MM.1S (cell line): ENCODE measurements around the gene OSBPL2.

Experiments
- DNase-seq: peaks from one replicate; pipeline ENCODE4 v3.0.0-alpha.2; 2015
- H2AFZ ChIP-seq: fragments of 300-600 bp; sonication (generic); 2 replicates; pipeline ENCODE4 v1.6.0; 2016; ENCODE audit warnings: antibody characterized with exemption, low read length
- H3F3A ChIP-seq: fragments of 300-600 bp; sonication (generic); 2 replicates; pipeline ENCODE4 v1.6.1; 2016; ENCODE audit warnings: mild to moderate bottlenecking, antibody characterized with exemption, low read length, moderate library complexity, mixed read lengths; ENCODE audit not compliant: insufficient read depth
- H3K27ac ChIP-seq: fragments of 300-600 bp; sonication (generic); 2 replicates; pipeline ENCODE4 v1.5.1; 2016; ENCODE audit warnings: mild to moderate bottlenecking, low read length
- H3K27me3 ChIP-seq: fragments of 300-600 bp; sonication (generic); replicated peaks from 2 replicates; pipeline ENCODE4 v1.6.0; 2016; ENCODE audit warnings: low read length; ENCODE audit not compliant: insufficient read depth
- H3K36me3 ChIP-seq: fragments of 300-600 bp; sonication (generic); replicated peaks from 2 replicates; pipeline ENCODE4 v1.6.1; 2016; ENCODE audit warnings: mild to moderate bottlenecking, low read length, mixed read lengths; ENCODE audit not compliant: insufficient read depth
- H3K4me1 ChIP-seq: fragments of 300-600 bp; sonication (generic); 2 replicates; pipeline ENCODE4 v1.6.1; 2016; ENCODE audit warnings: low read length, mixed read lengths
- H3K4me2 ChIP-seq: fragments of 300-600 bp; sonication (generic); 2 replicates; pipeline ENCODE4 v1.6.0; 2016; ENCODE audit warnings: low read depth, low read length
- H3K4me3 ChIP-seq: fragments of 300-600 bp; sonication (generic); 2 replicates; pipeline ENCODE4 v1.5.1; 2016; ENCODE audit warnings: low read length, mixed read lengths
- H3K79me2 ChIP-seq: fragments of 300-600 bp; sonication (generic); 2 replicates; pipeline ENCODE4 v1.6.1; 2016; ENCODE audit warnings: mixed run types, low read length, mixed read lengths
- H3K9ac ChIP-seq: fragments of 300-600 bp; sonication (generic); 2 replicates; pipeline ENCODE4 v1.6.1; 2016; ENCODE audit warnings: low read length, mixed read lengths
- H3K9me2 ChIP-seq: fragments of 300-600 bp; sonication (generic); replicated peaks from 2 replicates; pipeline ENCODE4 v1.6.1; 2016; ENCODE audit warnings: mild to moderate bottlenecking, low read length, mixed read lengths; ENCODE audit not compliant: insufficient read depth
- H3K9me3 ChIP-seq: fragments of 300-600 bp; sonication (generic); replicated peaks from 2 replicates; pipeline ENCODE4 v1.6.1; 2016; ENCODE audit warnings: mild to moderate bottlenecking, low read length, mixed read lengths; ENCODE audit not compliant: insufficient read depth
- H4K20me1 ChIP-seq: fragments of 300-600 bp; sonication (generic); 2 replicates; pipeline ENCODE4 v1.6.1; 2016; ENCODE audit warnings: mild to moderate bottlenecking, low read length, moderate library complexity, mixed read lengths; ENCODE audit not compliant: insufficient read depth
- EZH2 ChIP-seq: fragments of 300-600 bp; sonication (generic); optimal IDR thresholded peaks from 2 replicates; pipeline ENCODE3; 2017; ENCODE audit warnings: low read depth, mild to moderate bottlenecking, antibody characterized with exemption, low read length, mixed read lengths
- EZH2phosphoT487 ChIP-seq: fragments of 300-600 bp; sonication (generic); IDR thresholded peaks from 2 replicates; pipeline ENCODE4 v1.6.1; 2018; ENCODE audit warnings: antibody characterized with exemption, low read length
- TF ChIP-seq, protein P1 (sequence below): fragments of 300-600 bp; sonication (generic); IDR thresholded peaks from 2 replicates; pipeline ENCODE4 v1.5.1; 2016; ENCODE audit warnings: antibody characterized with exemption, low read length, mixed read lengths

Gene OSBPL2

DNA sequence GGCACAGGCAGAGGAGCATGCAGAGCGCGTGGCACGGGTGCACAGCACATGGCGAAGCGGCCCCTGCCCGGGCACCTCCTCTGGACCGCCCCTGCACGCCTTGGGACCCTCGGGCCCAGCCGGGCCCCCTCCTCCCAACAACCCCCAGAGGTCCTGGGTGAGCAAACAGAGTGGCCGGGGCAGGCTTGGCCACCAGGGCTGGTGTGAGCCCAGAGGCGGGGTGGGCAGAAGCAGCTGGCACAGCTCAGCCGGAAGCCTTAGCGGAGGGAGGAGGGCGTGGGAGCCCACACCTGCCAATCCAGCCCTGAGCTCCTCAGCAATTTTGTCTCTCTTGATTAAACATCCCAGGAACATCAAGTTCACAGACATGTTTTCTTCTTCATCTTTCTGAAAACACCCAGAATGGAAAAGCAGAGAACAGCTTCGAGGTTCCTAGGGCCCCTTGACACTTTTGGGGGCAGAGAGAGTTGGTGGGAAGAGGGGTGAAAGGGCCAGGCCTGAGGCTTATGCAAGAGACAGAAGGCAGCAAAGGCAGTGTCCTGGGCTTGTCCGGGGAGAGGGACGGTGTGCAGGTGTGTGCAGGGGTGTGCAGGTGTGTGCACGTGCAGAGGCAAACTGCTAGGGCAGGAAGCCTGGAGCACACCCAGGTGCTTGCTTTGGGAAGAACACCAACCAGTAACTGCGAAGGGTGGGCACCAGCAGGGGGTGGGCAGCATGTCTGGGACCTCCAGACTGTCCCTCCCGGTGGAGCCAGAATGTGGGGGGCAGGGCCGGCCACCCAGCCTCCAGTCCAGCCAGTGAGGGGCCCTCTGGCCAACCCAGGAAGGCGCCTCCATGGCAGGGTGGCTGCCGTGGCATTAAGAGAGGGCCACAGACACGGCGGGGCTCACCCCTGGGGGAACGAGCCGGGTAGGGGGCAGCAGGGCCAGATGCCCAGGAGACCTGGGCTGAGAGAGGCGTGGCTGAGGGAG is 23.0 kb upstream of the OSBPL2 start:
- no peak overlapping the region for H3K27ac ChIP-seq

DNA sequence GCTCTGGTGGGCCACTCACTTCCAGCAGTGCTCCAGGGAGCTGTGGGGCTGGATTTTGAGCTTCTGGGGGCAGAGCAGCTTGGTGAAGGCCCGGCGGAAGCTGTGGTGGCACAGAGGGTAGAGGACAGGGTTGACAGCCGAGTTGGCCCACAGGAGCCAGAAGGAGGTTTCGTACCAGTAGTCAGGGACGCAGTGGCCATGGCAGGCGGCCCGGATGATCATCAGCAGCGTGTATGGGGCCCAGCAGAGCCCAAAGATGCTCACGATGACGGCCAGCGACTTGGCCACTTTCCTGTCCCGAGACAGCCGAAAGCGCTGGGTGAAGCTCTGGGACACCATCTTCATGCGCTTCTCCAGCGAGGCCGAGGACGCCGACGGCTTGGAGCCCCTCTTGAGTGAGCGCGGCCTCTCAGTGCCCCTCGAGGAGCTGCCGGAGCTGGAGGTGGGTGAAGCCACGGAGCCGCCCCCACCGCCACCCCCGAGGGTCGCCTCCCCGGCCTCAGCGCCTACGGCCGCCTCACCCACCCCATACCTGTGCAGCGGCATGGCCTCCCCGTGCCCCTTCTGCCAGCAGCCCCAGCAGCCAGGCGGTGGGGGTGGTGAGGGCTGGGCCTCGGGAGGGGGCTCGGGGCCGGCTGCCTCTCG is 22.2 kb upstream of the OSBPL2 start:
- no peaks in the 10 kb centered on the region for H3K79me2 ChIP-seq
- H3K27me3 ChIP-seq = peaks cover 82% of the 10 kb centered on the region
- H3K9me3 ChIP-seq = no peaks in the 10 kb centered on the region
- H2AFZ ChIP-seq = no peak overlapping the region
- no peaks in the 10 kb centered on the region for H3K4me1 ChIP-seq
- H3K27ac ChIP-seq = no peak overlapping the region
- no peaks in the 10 kb centered on the region for H3K9me2 ChIP-seq
- TF ChIP-seq EZH2 (no peak), EZH2phosphoT487 (no peak)
- no peak overlapping the region for H3K4me2 ChIP-seq
- no peak for DNase-seq
- H3K36me3 ChIP-seq = no peaks in the 10 kb centered on the region
- 0 out of 2 replicates have a peak, but pooled peaks cover 3% of the 10 kb centered on the region for H4K20me1 ChIP-seq
- no peaks in the 10 kb centered on the region for H3F3A ChIP-seq
- H3K4me3 ChIP-seq = no peak overlapping the region
- H3K9ac ChIP-seq = no peak overlapping the region

More for the DNA sequence above, 23.0 kb upstream of the OSBPL2 start:
- peaks cover 82% of the 10 kb centered on the region for H3K27me3 ChIP-seq
- H3F3A ChIP-seq = no peaks in the 10 kb centered on the region
- no peaks in the 10 kb centered on the region for H3K36me3 ChIP-seq
- no peak overlapping the region for H3K9ac ChIP-seq
- no peaks in the 10 kb centered on the region for H3K9me3 ChIP-seq
- H3K4me1 ChIP-seq = no peaks in the 10 kb centered on the region
- 0 out of 2 replicates have a peak, but pooled peaks cover 3% of the 10 kb centered on the region for H4K20me1 ChIP-seq
- no peaks in the 10 kb centered on the region for H3K9me2 ChIP-seq
- no peak overlapping the region for H3K4me3 ChIP-seq
- no peak for TF ChIP-seq EZH2
- H3K4me2 ChIP-seq = no peak overlapping the region
- no peaks in the 10 kb centered on the region for H3K79me2 ChIP-seq
- DNase-seq = no peak
- H2AFZ ChIP-seq = no peak overlapping the region

DNA sequence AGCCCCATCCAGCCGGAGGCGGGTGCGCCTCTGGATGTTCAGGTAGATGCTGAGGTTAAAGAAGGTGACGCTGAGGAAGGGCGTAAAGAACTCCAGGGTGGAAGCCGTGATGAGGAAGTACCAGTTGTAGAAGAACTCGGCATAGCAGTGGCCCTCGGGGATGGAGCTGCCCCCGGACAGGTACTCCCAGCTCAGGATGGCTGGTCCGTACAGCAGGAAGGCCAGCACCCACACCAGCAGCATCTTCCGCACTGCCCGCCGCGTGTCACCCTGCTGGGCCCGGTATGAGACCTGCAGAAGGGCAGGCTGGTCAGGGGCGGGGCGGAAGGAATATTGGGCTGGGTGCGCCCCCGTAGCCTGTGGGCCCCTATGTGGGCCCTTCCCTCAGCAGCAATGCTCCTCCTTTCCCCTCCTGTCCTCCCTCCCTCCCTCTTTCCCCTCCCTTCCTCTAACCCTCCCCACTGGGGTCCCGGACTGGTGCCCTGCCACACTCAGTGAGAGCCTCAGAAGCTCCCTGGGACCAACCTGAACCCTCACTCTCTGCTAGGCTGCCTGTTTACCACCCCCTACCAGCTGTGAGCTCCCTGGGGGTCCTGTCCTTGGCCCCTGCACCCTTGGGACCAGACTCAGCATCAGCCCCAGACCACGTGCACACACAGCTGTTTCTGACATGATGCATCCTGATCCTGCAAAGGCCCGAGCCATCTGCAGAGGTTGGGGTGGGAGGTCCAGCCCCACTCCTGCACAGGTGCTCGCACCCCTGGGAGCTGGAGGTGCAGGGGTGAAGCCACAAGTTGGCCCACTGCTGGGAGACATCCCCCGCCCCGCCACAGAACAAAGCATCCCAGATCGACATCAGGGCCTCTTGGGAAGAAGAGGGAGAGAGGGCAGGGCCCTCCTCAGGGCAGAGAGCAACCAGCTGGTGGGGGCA is 21.4 kb upstream of the OSBPL2 start:
- no peak overlapping the region for H3K4me3 ChIP-seq
- no peak overlapping the region for H3K9ac ChIP-seq
- H3K9me3 ChIP-seq = no peaks in the 10 kb centered on the region
- H3K9me2 ChIP-seq = no peaks in the 10 kb centered on the region
- H4K20me1 ChIP-seq = 0 out of 2 replicates have a peak, but pooled peaks cover 3% of the 10 kb centered on the region
- no peak overlapping the region for H2AFZ ChIP-seq
- H3K36me3 ChIP-seq = no peaks in the 10 kb centered on the region
- no peak overlapping the region for H3K27ac ChIP-seq
- no peak for TF ChIP-seq EZH2phosphoT487
- TF ChIP-seq, protein P1, sequence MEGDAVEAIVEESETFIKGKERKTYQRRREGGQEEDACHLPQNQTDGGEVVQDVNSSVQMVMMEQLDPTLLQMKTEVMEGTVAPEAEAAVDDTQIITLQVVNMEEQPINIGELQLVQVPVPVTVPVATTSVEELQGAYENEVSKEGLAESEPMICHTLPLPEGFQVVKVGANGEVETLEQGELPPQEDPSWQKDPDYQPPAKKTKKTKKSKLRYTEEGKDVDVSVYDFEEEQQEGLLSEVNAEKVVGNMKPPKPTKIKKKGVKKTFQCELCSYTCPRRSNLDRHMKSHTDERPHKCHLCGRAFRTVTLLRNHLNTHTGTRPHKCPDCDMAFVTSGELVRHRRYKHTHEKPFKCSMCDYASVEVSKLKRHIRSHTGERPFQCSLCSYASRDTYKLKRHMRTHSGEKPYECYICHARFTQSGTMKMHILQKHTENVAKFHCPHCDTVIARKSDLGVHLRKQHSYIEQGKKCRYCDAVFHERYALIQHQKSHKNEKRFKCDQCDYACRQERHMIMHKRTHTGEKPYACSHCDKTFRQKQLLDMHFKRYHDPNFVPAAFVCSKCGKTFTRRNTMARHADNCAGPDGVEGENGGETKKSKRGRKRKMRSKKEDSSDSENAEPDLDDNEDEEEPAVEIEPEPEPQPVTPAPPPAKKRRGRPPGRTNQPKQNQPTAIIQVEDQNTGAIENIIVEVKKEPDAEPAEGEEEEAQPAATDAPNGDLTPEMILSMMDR = no peak
- no peak for TF ChIP-seq EZH2
- H3K4me1 ChIP-seq = no peaks in the 10 kb centered on the region
- no peak overlapping the region for H3K4me2 ChIP-seq
- H3F3A ChIP-seq = no peaks in the 10 kb centered on the region
- no peaks in the 10 kb centered on the region for H3K79me2 ChIP-seq
- peaks cover 82% of the 10 kb centered on the region for H3K27me3 ChIP-seq
- DNase-seq = no peak
